IPS DF 6.9 (cell line): ENCODE data around the gene DIS3L2.

Experiments
- DNase-seq: peaks from one replicate; pipeline ENCODE4 v3.0.0-alpha.2; 2013; ENCODE audit warnings: low read depth, low spot score
- H3K27ac ChIP-seq: one replicate; pipeline ENCODE4 v1.5.1; 2013; ENCODE audit warnings: low read length, control low read depth
- H3K27me3 ChIP-seq: 2 replicates; pipeline ENCODE4 v1.6.1; 2013; ENCODE audit warnings: mild to moderate bottlenecking, low read length; ENCODE audit not compliant: control insufficient read depth, insufficient read depth
- H3K36me3 ChIP-seq: 2 replicates; pipeline ENCODE4 v1.6.1; 2013; ENCODE audit warnings: low read length; ENCODE audit not compliant: control insufficient read depth, insufficient read depth
- H3K4me1 ChIP-seq: 2 replicates; pipeline ENCODE4 v1.6.1; 2013; ENCODE audit warnings: low read length; ENCODE audit not compliant: control insufficient read depth, insufficient read depth
- H3K4me3 ChIP-seq: 2 replicates; pipeline ENCODE4 v1.5.1; 2013; ENCODE audit warnings: mild to moderate bottlenecking, low read length
- H3K9me3 ChIP-seq: 2 replicates; pipeline ENCODE4 v1.6.1; 2013; ENCODE audit warnings: low read length, inconsistent platforms; ENCODE audit not compliant: control insufficient read depth, insufficient read depth
- WGBS: extraction: QIAGEN DNeasy Blood & Tissue Kit; methylation state at CpG from one replicate; pipeline ENCODE4 v1.1.7; 2013; ENCODE audit warnings: mixed read lengths, missing lambda C conversion rate; ENCODE audit not compliant: insufficient read length, insufficient coverage; 5-methylcytosine and 5-hydroxymethylcytosine counted together

Gene DIS3L2

DNA sequence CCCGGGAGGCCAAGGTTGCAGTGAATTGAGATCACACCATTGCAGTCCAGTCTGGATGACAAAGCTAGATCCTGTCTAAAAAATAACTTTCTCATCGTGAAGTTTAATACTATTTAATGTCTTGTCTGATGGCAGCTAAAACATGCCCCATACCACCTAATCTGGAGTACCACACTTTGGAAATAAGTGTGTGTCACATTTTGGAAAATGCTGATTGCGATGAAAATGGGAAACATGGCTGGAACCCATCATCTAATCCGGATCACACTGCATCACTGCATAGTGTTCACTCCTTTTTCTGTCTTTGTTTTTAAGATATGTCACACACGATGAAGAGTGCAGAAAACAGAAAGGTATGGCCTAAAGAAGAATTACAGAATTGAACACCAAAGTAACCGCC, 385.9 kb downstream of the DIS3L2 start:
- Histone ChIP-seq H3K9me3 (no peaks in the 10 kb centered on the region), H3K4me1 (peaks cover 1% of the 10 kb centered on the region), H3K4me3 (no peak overlapping the region), H3K36me3 (no peaks in the 10 kb centered on the region), H3K27me3 (peaks cover 29% of the 10 kb centered on the region), H3K27ac (no peak overlapping the region)
- WGBS: no CpG with 5 or more reads among the region's 6 CpGs
- DNase-seq: no peak

DNA sequence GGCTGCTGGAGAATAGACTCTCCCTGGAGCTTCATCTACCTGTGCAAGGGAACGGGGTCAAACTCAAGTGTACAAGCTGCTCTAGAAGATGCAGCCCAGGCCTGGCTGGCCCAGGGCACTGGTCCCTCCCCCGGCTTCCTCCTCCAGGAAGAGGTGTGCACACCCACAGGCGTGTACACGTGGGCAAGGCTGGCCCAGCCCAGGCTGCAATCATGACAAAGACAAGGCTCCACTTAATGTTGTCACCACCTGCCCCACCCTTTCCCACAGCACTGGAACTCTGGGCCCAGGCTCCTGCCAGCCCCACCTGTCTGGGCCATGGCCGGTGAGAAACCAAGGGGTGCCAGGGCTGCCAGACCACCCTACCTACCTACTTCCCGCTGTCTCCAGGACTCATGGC, 387.4 kb downstream of the DIS3L2 start:
- Histone ChIP-seq H3K4me3 (no peak overlapping the region), H3K9me3 (no peaks in the 10 kb centered on the region), H3K36me3 (no peaks in the 10 kb centered on the region), H3K27ac (no peak overlapping the region), H3K27me3 (peaks cover 31% of the 10 kb centered on the region), H3K4me1 (peaks cover 2% of the 10 kb centered on the region)
- no CpG with 5 or more reads among the region's 6 CpGs for WGBS
- DNase-seq: no peak

DNA sequence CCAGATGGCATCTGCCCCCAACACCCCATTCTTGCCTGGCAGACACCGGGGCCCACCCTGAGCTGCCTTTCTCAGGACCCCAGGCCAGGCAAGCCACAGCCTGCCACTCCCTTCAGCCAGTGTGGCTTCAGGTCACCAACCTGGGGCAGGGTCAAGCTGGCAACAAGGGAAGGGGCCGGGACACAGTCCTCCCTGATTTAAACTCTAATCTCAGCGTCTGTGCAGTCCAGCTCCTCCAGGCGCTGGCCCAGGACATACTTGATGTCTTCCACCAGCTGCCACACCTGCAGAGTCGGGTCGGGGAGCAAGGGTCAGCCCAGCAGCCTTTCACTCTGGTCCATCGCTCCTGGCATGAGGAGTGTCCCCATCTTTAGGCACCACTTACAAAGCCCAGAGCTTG, 388.0 kb downstream of the DIS3L2 start:
- DNase-seq: no peak
- no peaks in the 10 kb centered on the region for H3K9me3 ChIP-seq
- H3K27me3 ChIP-seq: peaks cover 31% of the 10 kb centered on the region
- H3K4me1 ChIP-seq: peaks cover 2% of the 10 kb centered on the region
- H3K36me3 ChIP-seq: no peaks in the 10 kb centered on the region
- H3K27ac ChIP-seq: no peak overlapping the region
- WGBS: no CpG with 5 or more reads among the region's 7 CpGs
- no peak overlapping the region for H3K4me3 ChIP-seq

DNA sequence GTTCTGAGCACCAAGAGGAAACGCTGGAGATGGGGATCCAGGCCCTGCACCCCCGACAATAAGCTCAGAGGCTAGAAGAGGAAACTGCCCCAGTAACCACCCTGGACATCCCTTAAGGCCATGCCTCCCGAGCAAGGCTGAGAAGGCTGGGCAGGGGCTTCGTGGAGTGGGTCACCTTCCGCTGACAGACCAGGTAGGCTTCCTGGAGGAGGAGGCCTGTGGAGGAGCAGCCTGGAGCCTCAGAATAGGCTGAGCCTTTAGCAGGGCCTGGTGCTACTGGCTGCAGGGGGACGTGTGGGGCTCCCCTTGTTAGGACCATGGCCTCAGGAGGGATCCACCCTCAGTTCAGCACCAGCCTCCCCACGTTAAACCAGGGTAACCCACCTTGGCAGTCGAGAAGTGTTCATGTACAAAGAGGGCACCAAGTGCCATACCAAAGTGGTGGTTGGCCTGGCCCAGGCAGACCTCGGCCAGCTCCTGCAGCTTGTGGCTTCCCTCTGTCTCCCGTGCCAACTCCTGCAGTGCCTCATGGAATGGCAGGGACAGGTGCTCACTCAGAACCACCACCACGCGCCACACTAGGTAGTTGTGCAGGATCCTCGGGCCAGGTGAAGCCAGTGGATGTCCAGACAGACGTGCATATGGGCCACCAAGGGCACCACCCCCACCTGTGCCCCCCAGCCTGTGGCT, 388.6 kb downstream of the DIS3L2 start:
- no CpG with 5 or more reads among the region's 14 CpGs for whole genome bisulfite sequencing
- H3K4me1 ChIP-seq: peaks cover 2% of the 10 kb centered on the region
- H3K36me3 ChIP-seq: no peaks in the 10 kb centered on the region
- peaks cover 31% of the 10 kb centered on the region for H3K27me3 ChIP-seq
- no peak for DNase-seq
- no peak overlapping the region for H3K4me3 ChIP-seq
- no peak overlapping the region for H3K27ac ChIP-seq
- H3K9me3 ChIP-seq: no peaks in the 10 kb centered on the region; the same call in 1 of the 2 replicates

DNA sequence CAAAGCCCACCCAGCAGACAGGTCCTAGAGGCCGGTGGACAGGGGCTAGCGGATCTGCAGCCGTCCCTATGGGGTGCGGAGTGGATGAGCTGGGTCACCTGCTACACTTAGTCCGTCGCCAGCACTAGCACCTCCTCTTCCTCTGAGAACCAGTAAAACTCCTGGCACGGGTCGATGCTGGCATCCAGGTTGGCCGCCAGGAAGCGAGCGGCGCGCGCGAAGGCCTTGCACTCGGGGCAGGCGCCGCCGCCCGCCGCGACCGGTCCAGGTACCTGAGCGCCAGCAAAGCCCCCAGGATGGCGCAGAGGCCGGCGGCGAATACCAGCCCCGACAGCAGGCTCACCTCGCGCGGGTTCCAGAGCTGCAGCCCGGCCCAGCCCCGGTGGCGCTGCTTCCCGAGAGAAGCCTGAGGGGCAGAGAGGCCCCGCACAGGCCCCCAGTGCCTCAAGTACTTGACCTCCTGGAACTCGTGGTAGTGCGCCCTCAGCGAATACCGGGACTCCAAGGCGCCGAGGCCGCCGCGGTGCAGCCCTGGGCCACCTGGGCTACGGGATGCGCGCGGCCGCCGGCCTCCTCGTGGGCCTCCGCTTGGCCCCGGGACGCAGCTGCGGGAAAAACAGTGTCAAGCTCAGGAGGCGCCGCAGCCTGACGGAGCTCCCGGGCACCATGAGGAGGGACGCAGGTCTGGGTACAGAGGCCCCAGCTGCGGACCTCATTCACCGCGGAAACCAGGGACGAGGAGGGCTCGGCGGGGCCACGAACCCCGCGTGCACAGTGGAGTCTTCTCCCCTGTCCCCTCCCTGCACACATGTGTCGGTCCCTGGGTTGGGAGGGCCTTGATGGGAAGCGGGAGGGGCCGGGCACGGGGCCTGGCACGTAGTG, 389.5 kb downstream of the DIS3L2 start:
- H3K27me3 ChIP-seq: peaks cover 31% of the 10 kb centered on the region
- peaks cover 2% of the 10 kb centered on the region for H3K4me1 ChIP-seq
- DNase-seq: no peak
- H3K4me3 ChIP-seq: no peak overlapping the region; the same call in 1 of the 2 replicates
- WGBS: no CpG with 5 or more reads among the region's 76 CpGs
- H3K36me3 ChIP-seq: no peaks in the 10 kb centered on the region
- no peaks in the 10 kb centered on the region; the same call in 1 of the 2 replicates for H3K9me3 ChIP-seq
- no peak overlapping the region for H3K27ac ChIP-seq

DNA sequence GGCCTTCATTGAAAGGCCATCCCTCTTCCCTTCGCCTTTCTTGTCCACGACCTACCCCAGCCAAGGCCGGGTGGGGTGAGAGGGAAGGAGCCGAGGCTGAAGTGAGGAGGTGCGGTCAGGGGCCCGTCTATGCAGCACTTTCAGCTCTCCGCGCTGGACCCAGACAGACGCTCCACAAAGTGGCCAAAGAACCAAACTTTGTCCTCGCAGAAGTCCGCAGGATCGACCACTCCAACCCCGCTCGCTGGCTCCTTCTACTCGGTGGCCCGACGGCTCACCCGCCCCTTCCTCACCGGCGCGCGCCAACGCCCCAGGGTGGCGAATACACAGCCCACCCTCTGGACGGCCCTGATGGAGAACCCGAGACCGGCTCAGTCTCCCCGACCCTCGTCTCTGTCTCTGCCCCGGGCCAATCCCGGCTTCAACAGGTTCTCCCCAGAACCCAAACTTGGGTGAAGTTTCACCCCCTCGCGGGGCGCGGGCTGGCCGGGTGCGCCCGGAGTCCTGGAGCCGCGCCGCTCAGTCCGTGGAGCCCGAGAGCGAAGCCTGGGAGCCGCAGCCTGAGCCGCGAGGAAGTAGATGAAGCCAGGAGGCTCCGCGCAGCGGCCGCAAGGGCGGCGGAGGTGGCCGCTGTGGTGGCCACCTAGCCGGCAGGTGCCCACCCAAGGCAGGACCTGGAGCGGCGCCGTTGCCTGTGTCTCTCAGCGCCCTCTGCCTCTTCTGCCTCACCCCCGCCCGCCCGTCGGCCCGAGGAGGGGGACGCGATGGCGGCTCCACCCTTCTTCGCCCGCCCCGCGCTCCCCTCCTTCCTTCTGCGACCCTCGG, 390.4 kb downstream of the DIS3L2 start:
- Histone ChIP-seq H3K4me3 (peak overlapping the region; percentile 33; the same call in 1 of the 2 replicates), H3K36me3 (no peaks in the 10 kb centered on the region), H3K27ac (no peak overlapping the region), H3K9me3 (no peaks in the 10 kb centered on the region; the same call in 1 of the 2 replicates), H3K4me1 (peaks cover 2% of the 10 kb centered on the region), H3K27me3 (peaks cover 31% of the 10 kb centered on the region)
- DNase-seq: no peak
- no CpG with 5 or more reads among the region's 73 CpGs for whole genome bisulfite sequencing

DNA sequence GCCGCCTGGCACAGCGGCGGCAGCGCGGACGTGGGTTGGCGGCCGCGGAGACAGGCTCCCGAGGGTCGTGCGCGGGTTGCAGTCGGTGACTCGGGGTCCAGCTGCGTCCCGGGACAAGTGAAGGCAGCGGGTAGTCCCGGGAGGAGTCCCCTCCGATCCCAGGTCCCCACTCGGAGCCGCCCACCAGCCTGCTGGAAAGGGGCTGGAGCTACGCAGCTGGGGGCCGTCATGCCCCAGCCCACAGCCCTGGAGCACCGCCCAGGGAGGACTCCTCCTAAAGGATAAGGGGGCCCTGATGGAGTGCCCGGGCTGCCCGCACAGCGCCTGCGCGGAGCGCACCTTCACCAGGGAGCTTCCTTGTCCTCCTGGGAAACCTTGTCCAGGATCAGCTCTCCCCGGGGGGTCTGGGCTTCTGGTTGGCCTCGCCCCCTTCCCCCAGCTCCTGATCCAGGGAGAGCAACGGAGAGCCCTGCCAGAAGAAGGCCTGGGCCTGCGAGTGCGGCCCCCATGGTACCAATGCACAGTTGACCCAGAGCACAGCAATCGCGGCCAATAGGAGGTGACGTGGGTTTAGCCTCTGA, 391.1 kb downstream of the DIS3L2 start:
- peaks cover 2% of the 10 kb centered on the region for H3K4me1 ChIP-seq
- H3K9me3 ChIP-seq: no peaks in the 10 kb centered on the region; the same call in 1 of the 2 replicates
- H3K27me3 ChIP-seq: peaks cover 31% of the 10 kb centered on the region
- no peaks in the 10 kb centered on the region for H3K36me3 ChIP-seq
- no peak overlapping the region for H3K27ac ChIP-seq
- peak overlapping the region; percentile 33; the same call in 1 of the 2 replicates for H3K4me3 ChIP-seq
- no peak for DNase-seq
- no CpG with 5 or more reads among the region's 39 CpGs for WGBS

DNA sequence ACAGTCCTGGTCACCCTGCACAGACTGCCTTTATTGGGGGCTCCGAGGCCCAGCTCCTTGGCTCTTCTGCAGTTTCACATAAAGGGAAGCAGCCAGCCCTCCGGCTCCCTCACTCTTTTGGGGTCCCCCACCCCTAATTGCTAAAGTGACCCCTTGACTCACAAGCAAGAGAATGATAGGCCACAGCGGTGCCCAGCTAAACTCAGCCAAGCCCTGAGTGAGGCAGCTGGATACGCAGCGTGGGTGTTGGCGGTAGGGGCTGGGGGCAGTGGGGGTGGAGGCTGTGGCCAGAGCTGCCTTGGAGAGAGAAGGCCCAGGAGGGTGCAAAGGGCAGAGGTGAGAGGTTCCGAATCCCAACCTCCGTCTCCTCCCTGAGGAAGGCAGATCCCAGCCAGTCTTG, 391.6 kb downstream of the DIS3L2 start:
- no peak for DNase-seq
- Histone ChIP-seq H3K4me3 (no peak overlapping the region), H3K36me3 (no peaks in the 10 kb centered on the region), H3K9me3 (no peaks in the 10 kb centered on the region; the same call in 1 of the 2 replicates), H3K27me3 (peaks cover 31% of the 10 kb centered on the region), H3K27ac (no peak overlapping the region), H3K4me1 (peaks cover 2% of the 10 kb centered on the region)
- no CpG with 5 or more reads among the region's 8 CpGs for WGBS

GRCh38 chr2:232353660-232354059, 392.1 kb downstream of the DIS3L2 start:
- no peaks in the 10 kb centered on the region for H3K36me3 ChIP-seq
- H3K27ac ChIP-seq: no peak overlapping the region
- peaks cover 31% of the 10 kb centered on the region for H3K27me3 ChIP-seq
- no peaks in the 10 kb centered on the region; the same call in 1 of the 2 replicates for H3K9me3 ChIP-seq
- peaks cover 2% of the 10 kb centered on the region for H3K4me1 ChIP-seq
- WGBS: no CpG with 5 or more reads among the region's 7 CpGs
- H3K4me3 ChIP-seq: no peak overlapping the region
- no peak for DNase-seq

GRCh38 chr2:232354069-232354468, 392.6 kb downstream of the DIS3L2 start:
- no CpG with 5 or more reads among the region's 5 CpGs for WGBS
- Histone ChIP-seq H3K27ac (no peak overlapping the region), H3K4me3 (no peak overlapping the region), H3K36me3 (no peaks in the 10 kb centered on the region), H3K9me3 (no peaks in the 10 kb centered on the region; the same call in 1 of the 2 replicates), H3K27me3 (peaks cover 31% of the 10 kb centered on the region), H3K4me1 (peaks cover 2% of the 10 kb centered on the region)
- no peak for DNase-seq
